Activated T-helper 2 cell treated with anti-CD3 and anti-CD28 coated beads, Interferon-gamma antibody, Interleukin-2, Interleukin-4, amounts not matched to agents 10 μg/mL and 5 μg/mL and 100 μg/mL, durations not matched to agents 14 hours and 24 hours and 36 hours (primary cell): ENCODE data around the gene ECHDC3. TPM values are rescaled to one million over a fixed set of nuclear protein-coding genes. Genes with fewer than 3 reads are reported as not detected.
"Not testable (repeated sequence)": the region's sequence is repeated elsewhere in the genome, so short reads cannot be mapped to it uniquely, and the experiment has no call there.

ENCODE experiments used
- DNase-seq: peaks from one replicate; pipeline ENCODE4 v3.0.0; 2021; ENCODE audit warnings: low spot score
- H3K27ac Mint-ChIP-seq: one replicate; pipeline ENCODE4 v1.8.0; 2021; ENCODE audit warnings: mixed read lengths
- H3K27me3 Mint-ChIP-seq: one replicate; pipeline ENCODE4 v1.8.0; 2021; ENCODE audit warnings: low read depth, mixed read lengths
- H3K36me3 Mint-ChIP-seq: one replicate; pipeline ENCODE4 v1.8.0; 2021; ENCODE audit warnings: low read depth, mixed read lengths
- H3K4me1 Mint-ChIP-seq: one replicate; pipeline ENCODE4 v1.8.0; 2021; ENCODE audit warnings: low read depth, mixed read lengths
- H3K4me3 Mint-ChIP-seq: one replicate; pipeline ENCODE4 v1.8.0; 2021; ENCODE audit warnings: low read depth, mild to moderate bottlenecking, moderate library complexity, mixed read lengths
- H3K9me3 Mint-ChIP-seq: one replicate; pipeline ENCODE4 v1.8.0; 2021; ENCODE audit warnings: mixed read lengths
- intact Hi-C: fragments of 100-400 bp; cut with micrococcal nuclease; formaldehyde crosslinking; loops from one replicate; pipeline ENCODE4 v1.15.1; 2023
- total RNA-seq: library from RNA; stranded (reverse); gene quantifications from 2 replicates; pipeline ENCODE4 v1.2.3, GENCODE V29; 2022

The ECHDC3 gene
- total RNA-seq, 1 donor from 2014 or later, result not detected

DNA sequence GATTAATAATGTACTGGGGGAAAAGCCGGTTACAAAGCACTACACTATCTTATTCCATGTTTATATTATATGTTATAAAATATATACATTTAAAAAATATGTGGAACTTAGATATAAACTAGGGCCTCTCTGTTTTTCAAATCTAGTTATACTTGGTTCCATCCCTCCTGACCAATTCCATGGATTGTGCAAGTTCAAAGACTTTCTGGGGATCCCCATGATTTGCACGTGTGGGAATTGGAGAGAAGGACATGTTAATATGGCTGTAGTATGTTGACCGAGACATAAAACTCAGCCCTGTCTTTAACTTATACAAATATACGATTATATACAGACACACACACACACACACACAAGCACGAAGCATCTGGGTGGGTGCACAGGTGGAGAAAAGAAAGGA is 18.8 kb upstream of the ECHDC3 start:
- DNase-seq, result no peak
- Mint-ChIP-seq H3K27ac (no peak overlapping the region), H3K4me1 (no peaks in the 10 kb centered on the region), H3K9me3 (peaks cover 2% of the 10 kb centered on the region), H3K27me3 (peaks cover 40% of the 10 kb centered on the region), H3K36me3 (no peaks in the 10 kb centered on the region), H3K4me3 (no peak overlapping the region)
- intact Hi-C loops, result no loop called here

DNA sequence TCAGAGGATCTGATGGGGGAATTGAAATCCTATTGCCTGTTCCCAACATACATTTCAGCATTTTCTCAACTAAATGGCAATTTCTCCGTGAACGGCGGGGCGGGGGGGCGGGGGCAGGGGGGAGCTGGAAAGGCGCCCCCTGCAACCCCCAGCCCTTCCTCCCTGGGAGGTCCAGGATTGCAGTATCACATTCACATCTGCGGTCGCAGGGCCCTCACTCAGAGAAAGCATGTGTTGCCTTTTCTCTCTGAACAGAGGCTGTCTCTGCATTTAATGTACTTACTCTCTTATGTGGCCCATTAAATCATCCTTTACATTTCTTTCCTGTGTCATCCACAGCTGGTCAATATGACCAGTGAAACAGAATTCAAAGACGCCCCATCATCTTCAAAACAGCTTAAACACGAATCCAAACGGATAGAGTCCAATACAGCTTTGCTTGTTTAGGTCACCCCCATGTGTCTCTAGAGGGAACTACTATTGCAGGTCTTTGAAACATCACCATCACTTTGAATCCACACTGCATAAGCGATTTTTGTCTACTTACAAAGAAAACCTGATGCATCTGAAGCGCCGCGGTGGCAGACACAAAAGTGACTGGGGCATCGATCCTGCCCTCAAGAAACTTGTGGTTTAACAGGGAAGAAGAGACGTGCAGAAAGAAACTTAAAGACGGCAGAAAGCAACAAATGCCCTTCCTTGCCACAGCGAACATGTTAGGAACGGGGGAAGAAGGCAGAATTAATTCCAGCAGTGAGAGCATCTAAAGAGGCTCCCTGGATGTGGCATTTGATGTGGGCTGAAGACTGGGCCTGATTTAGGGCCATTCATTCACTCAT is 17.0 kb upstream of the ECHDC3 start:
- H3K4me3 Mint-ChIP-seq, result no peak overlapping the region
- peaks cover 8% of the 10 kb centered on the region for H3K9me3 Mint-ChIP-seq
- intact Hi-C loops, result no loop called here
- no peak for DNase-seq
- H3K27me3 Mint-ChIP-seq, result peaks cover 39% of the 10 kb centered on the region
- no peaks in the 10 kb centered on the region for H3K4me1 Mint-ChIP-seq
- no peak overlapping the region for H3K27ac Mint-ChIP-seq
- H3K36me3 Mint-ChIP-seq, result no peaks in the 10 kb centered on the region

DNA sequence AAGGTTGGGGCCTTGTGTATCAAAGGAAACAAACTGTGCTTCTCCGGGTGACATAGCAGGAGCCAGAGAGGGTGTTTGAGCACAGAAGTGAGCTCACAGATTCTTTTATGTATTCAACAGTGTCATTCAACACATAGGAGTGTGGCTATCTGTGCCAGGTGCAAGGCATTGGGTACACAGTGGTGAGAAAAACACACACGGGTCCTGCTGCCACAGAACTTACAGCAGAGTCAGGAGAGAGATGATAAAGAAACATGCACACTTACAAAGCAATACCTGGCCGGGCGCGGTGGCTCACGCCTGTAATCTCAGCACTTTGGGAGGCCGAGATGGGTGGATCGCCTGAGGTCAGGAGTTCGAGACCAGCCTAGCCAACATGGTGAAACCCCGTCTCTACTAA is 16.3 kb upstream of the ECHDC3 start:
- intact Hi-C loops, result no loop called here
- Mint-ChIP-seq H3K27ac (no peak overlapping the region), H3K4me1 (no peaks in the 10 kb centered on the region), H3K27me3 (peaks cover 33% of the 10 kb centered on the region), H3K4me3 (no peak overlapping the region), H3K36me3 (no peaks in the 10 kb centered on the region), H3K9me3 (peaks cover 8% of the 10 kb centered on the region)
- no peak for DNase-seq

DNA sequence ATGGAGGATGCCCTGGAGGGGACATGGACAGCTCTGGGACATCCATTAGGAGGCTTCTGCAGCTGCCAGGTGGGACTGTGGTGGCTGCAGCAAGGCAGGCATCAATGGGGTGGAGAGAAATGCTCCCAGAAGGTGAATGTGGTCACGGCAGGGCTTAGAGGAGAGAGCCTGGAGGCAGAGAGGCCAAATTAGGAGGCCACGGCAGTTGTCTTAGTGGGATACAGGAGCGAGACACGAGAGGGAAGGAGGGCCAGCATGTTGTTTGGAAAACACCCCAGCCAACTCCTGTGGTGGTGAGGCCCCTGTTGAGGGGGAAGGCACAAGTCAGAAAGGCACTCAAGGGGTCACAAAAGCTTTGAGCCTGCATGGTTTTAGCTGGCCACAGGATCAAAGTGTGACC is 14.6 kb upstream of the ECHDC3 start:
- peaks cover 8% of the 10 kb centered on the region for H3K9me3 Mint-ChIP-seq
- no peaks in the 10 kb centered on the region for H3K4me1 Mint-ChIP-seq
- no peak overlapping the region for H3K27ac Mint-ChIP-seq
- no peaks in the 10 kb centered on the region for H3K36me3 Mint-ChIP-seq
- H3K27me3 Mint-ChIP-seq, result peaks cover 19% of the 10 kb centered on the region
- H3K4me3 Mint-ChIP-seq, result no peak overlapping the region
- intact Hi-C loops, result no loop called here
- no peak for DNase-seq

DNA sequence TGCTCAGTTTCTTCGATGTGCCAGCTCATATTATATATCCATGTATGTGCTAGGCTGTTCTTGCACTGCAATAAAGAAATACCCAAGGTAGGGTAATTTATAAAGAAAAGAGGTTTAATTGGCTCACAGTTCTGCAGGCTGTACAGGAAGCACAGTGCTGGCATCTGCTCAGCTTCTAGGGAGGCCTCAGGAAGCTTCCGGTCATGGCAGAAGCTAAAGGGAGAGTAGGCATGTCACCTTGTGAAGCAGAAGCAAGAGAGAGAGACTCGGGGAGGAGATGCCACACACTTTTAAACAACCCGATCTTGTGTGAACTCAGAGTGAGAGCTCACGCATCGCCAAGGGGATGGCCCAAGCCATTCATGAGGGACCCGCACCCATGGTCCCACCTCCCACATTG is 13.8 kb upstream of the ECHDC3 start:
- Mint-ChIP-seq H3K27me3 (peaks cover 17% of the 10 kb centered on the region), H3K4me1 (no peaks in the 10 kb centered on the region), H3K9me3 (peaks cover 8% of the 10 kb centered on the region), H3K4me3 (no peak overlapping the region), H3K36me3 (no peaks in the 10 kb centered on the region), H3K27ac (no peak overlapping the region)
- DNase-seq, result no peak
- intact Hi-C loops, result no loop called here

DNA sequence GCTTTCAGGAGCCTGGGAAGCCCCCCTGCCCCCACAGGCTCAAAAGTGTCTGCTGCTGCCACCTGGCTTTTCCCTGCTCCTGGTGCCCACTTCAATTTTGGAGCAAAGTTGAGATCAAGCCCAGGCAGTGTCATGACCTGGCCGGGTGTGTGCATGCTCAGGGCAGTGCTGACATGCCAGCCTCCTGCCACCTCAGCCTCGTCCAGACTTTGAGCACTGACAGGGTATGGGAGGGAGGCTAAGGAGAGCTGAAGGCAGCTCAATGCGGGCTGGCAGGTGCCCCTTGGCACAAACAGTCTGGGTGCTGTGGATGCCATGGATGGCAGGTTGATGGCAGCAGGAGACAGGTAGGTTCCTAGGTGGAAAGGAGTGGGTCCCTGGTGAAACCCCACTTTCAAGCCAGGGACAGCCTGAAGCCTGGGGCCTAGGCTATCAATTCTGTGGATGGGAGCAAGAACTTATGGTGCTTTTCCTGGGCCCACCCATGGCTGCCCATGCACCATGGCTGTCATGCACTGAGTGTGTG is 12.3 kb upstream of the ECHDC3 start:
- no peaks in the 10 kb centered on the region for H3K4me1 Mint-ChIP-seq
- no peak overlapping the region for H3K4me3 Mint-ChIP-seq
- no peak overlapping the region for H3K27ac Mint-ChIP-seq
- DNase-seq, result no peak
- H3K27me3 Mint-ChIP-seq, result peaks cover 17% of the 10 kb centered on the region
- peaks cover 8% of the 10 kb centered on the region for H3K9me3 Mint-ChIP-seq
- H3K36me3 Mint-ChIP-seq, result no peaks in the 10 kb centered on the region
- intact Hi-C loops, result no loop called here

GRCh38 chr10:11730779-11731178 is 11.4 kb upstream of the ECHDC3 start:
- Mint-ChIP-seq H3K36me3 (no peaks in the 10 kb centered on the region), H3K27me3 (peaks cover 11% of the 10 kb centered on the region), H3K4me3 (no peak overlapping the region), H3K27ac (no peak overlapping the region), H3K4me1 (no peaks in the 10 kb centered on the region), H3K9me3 (peaks cover 8% of the 10 kb centered on the region)
- intact Hi-C loops, result no loop called here
- no peak for DNase-seq

- H3K27me3 Mint-ChIP-seq, H3K36me3 Mint-ChIP-seq, intact Hi-C loops, H3K4me1 Mint-ChIP-seq, H3K9me3 Mint-ChIP-seq, DNase-seq, H3K4me3 Mint-ChIP-seq, H3K27ac Mint-ChIP-seq: not testable (repeated sequence)
Measured at GRCh38 chr10:11736767-11737166, 5.4 kb upstream of the ECHDC3 start.

DNA sequence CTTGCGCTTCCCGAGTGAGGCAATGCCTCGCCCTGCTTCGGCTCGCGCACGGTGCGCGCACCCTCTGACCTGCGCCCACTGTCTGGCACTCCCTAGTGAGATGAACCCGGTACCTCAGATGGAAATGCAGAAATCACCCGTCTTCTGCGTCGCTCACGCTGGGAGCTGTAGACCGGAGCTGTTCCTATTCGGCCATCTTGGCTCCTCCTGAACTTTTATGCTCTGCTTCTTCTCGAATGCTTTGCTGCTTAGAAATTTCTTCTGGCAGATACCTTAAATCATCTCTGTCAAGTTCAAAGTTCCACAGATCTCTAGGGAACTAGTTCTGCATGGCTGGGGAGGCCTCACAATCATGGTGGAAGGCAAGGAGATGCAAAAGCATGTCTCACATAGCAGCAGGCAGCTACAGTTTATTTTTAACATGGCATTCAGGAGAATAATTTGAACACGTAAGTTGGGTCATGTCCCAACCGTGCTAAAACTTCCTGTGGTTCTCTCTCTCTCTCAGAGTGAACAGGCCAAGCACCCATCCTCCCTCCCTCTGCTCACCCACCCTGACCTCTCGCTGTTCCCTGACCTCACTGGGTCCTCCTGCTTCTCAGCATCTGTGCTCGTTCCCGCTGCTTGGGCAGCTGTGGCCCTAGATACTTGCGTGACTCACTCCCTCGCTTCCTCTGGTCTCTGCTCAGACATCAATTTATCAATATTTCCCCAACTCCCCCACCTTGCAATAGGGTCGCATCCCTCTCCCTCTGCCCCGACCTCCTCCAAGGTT is 4.7 kb upstream of the ECHDC3 start:
- H3K4me3 Mint-ChIP-seq, H3K4me1 Mint-ChIP-seq, H3K36me3 Mint-ChIP-seq, H3K27ac Mint-ChIP-seq, H3K9me3 Mint-ChIP-seq, DNase-seq, intact Hi-C loops, H3K27me3 Mint-ChIP-seq: not testable (repeated sequence)

DNA sequence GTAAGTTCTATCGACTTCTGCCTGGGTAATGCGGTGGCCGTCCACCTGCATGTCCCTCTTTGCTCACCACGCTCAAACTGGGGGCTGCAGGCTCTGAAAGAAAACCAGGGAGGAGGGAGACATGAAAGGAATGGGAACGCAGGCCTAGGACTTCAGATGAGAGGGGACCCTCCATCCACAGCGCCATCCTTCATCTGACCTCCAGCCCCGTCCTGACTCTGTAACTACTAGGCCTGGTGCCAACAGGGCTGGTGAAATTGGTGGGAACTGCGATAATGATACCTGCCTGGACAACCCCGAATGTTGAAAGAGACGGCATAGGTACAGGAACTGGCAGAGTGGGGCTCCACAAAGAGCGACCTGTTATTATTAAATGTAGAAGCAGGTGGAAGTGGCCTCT is 1.3 kb upstream of the ECHDC3 start:
- intact Hi-C loops, result no loop called here

DNA sequence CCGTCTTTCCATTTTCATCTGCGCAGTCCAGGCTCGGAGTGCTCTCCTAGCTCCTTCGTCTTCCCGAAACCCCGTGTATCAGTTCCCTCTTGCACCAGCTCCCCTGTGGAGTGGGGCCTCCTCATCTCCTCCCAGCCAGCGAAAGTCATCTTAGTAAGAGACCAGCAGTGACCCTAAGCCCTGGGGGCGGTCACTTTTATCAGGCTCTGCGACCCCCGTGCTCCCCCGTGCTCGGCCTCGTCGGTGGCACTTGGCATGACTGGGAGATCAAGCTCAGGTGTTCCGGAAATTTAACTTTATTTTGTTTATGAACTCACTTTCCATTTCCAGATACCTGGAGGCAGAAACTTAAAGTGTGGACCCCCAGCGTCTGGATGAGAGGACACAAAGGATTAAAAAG is 574 bp upstream of the ECHDC3 start:
- Mint-ChIP-seq H3K9me3 (peaks cover 5% of the 10 kb centered on the region), H3K27ac (no peak overlapping the region), H3K4me3 (no peak overlapping the region), H3K36me3 (peaks cover 4% of the 10 kb centered on the region), H3K27me3 (peaks cover 27% of the 10 kb centered on the region), H3K4me1 (no peaks in the 10 kb centered on the region)
- DNase-seq, result no peak
- intact Hi-C loops, result no loop called here

More for the DNA sequence above, 1.3 kb upstream of the ECHDC3 start:
- Mint-ChIP-seq H3K4me3 (no peak overlapping the region), H3K27me3 (peaks cover 27% of the 10 kb centered on the region), H3K9me3 (peaks cover 5% of the 10 kb centered on the region), H3K27ac (no peak overlapping the region), H3K4me1 (no peaks in the 10 kb centered on the region), H3K36me3 (peaks cover 4% of the 10 kb centered on the region)
- DNase-seq, result no peak

GRCh38 chr10:11742779-11743298 is 657 bp downstream of the ECHDC3 start:
- no peak for DNase-seq
- Mint-ChIP-seq H3K27me3 (peaks cover 32% of the 10 kb centered on the region), H3K4me3 (no peak overlapping the region), H3K4me1 (no peaks in the 10 kb centered on the region), H3K27ac (no peak overlapping the region), H3K9me3 (peaks cover 3% of the 10 kb centered on the region), H3K36me3 (peaks cover 2% of the 10 kb centered on the region)
- intact Hi-C loops, result no loop called here
